Chondrocyte (in vitro differentiated cells): ENCODE data around the gene FBXL20. TPM values are rescaled to one million over a fixed set of nuclear protein-coding genes. Genes with fewer than 3 reads are reported as not detected.

ENCODE experiments used
- DNase-seq: peaks from one replicate; pipeline ENCODE4 v3.0.0; 2021; ENCODE audit warnings: mixed read lengths, low spot score
- H3K27ac Mint-ChIP-seq: one replicate; pipeline ENCODE4 v1.8.0; 2021; ENCODE audit warnings: mild to moderate bottlenecking, moderate library complexity, mixed read lengths; ENCODE audit not compliant: unreplicated experiment
- H3K27me3 Mint-ChIP-seq: 2 replicates; pipeline ENCODE4 v1.8.0; 2021; ENCODE audit warnings: low read depth, mixed read lengths
- H3K36me3 Mint-ChIP-seq: 2 replicates; pipeline ENCODE4 v1.8.0; 2021; ENCODE audit warnings: low read depth, mixed read lengths
- H3K4me1 Mint-ChIP-seq: 2 replicates; pipeline ENCODE4 v1.8.0; 2021; ENCODE audit warnings: low read depth, mild to moderate bottlenecking, mixed read lengths
- H3K4me3 Mint-ChIP-seq: one replicate; pipeline ENCODE4 v1.8.0; 2021; ENCODE audit warnings: mild to moderate bottlenecking, moderate library complexity, mixed read lengths; ENCODE audit not compliant: unreplicated experiment
- H3K9me3 Mint-ChIP-seq: 2 replicates; pipeline ENCODE4 v1.8.0; 2021; ENCODE audit warnings: low read depth, mixed read lengths
- total RNA-seq: library from RNA; stranded (reverse); gene quantifications from 3 replicates; pipeline ENCODE4 v1.2.1, GENCODE V29; 2021
- TF ChIP-seq, protein P1 (sequence below): fragments of 200-600 bp; sonication (generic); IDR thresholded peaks from 2 replicates; pipeline ENCODE4 v1.5.0; 2021; ENCODE audit warnings: antibody characterized with exemption, mild to moderate bottlenecking, moderate library complexity

Gene FBXL20
- total RNA-seq, 1 donor from 2014 or later = 21.8 TPM

DNA sequence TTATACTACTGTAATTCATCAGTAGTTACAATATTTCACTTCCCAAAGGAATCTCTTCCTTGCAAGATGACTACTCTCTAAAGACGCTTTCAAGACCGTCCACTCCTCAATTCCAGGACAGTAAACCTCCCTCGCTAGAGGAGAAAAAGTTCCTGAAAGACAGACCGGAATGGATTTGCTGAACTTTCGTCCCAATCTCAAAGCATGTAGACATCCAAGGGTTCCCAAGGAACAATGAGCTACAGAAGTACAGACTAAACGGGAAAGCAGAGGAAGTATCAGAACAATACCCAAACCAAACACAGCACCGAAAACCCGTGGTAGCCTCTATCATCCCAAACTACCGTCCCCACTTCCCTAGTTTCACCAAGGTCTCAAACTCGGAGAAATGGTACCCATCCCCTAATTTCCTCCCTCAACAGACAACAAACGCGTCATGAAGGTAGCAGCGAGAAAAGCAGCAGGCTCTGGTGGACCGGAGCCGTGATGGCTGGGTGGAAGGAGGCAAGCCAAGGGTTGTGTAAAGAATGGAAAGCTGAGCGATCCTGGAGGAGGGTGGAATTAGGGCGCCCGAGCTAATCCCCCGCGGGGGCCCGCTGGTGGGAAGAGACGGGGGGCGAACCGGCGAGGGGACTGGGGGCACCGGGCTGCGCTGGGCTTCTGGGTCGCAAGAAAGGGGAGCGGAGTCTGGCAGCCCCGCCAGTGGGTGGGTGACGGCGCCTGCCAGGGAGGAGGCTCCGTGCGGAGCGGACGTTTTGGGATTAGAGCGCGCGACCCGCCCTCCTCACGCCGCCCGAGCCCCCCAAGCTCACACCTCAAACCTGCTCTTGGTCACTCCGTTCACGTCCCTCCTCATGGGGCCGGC is 647 bp downstream of the FBXL20 start:
- DNase-seq = no peak
- H3K36me3 Mint-ChIP-seq = no peaks in the 10 kb centered on the region
- peaks cover 36% of the 10 kb centered on the region for H3K4me1 Mint-ChIP-seq
- TF ChIP-seq, protein P1, sequence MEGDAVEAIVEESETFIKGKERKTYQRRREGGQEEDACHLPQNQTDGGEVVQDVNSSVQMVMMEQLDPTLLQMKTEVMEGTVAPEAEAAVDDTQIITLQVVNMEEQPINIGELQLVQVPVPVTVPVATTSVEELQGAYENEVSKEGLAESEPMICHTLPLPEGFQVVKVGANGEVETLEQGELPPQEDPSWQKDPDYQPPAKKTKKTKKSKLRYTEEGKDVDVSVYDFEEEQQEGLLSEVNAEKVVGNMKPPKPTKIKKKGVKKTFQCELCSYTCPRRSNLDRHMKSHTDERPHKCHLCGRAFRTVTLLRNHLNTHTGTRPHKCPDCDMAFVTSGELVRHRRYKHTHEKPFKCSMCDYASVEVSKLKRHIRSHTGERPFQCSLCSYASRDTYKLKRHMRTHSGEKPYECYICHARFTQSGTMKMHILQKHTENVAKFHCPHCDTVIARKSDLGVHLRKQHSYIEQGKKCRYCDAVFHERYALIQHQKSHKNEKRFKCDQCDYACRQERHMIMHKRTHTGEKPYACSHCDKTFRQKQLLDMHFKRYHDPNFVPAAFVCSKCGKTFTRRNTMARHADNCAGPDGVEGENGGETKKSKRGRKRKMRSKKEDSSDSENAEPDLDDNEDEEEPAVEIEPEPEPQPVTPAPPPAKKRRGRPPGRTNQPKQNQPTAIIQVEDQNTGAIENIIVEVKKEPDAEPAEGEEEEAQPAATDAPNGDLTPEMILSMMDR = no peak
- H3K27ac Mint-ChIP-seq = peak overlapping the region; percentile 94
- H3K9me3 Mint-ChIP-seq = no peaks in the 10 kb centered on the region
- no peaks in the 10 kb centered on the region for H3K27me3 Mint-ChIP-seq
- peak overlapping the region; percentile 93 for H3K4me3 Mint-ChIP-seq

DNA sequence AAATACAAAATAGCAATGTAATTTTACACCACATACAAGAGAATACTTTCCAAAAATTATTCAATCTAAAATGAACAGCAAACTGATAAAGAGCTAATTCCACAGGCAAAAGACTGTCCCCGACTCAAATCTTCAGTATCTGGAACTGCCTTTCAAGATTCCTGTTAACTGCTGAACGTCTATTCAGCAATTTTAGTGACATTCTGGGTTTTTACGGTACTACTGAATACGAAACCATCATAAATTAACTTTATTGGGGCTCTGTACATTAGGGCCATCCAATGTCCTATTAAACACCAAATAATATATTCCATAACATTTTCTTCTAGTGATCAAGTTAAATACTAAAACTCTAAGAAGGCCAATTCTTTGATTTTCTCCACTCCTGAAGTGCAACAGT is 1.6 kb downstream of the FBXL20 start:
- TF ChIP-seq, protein P1 = no peak
- H3K36me3 Mint-ChIP-seq = no peaks in the 10 kb centered on the region
- no peak for DNase-seq
- H3K27me3 Mint-ChIP-seq = no peaks in the 10 kb centered on the region
- no peaks in the 10 kb centered on the region for H3K9me3 Mint-ChIP-seq
- peak overlapping the region; percentile 94 for H3K27ac Mint-ChIP-seq
- peaks cover 32% of the 10 kb centered on the region for H3K4me1 Mint-ChIP-seq
- H3K4me3 Mint-ChIP-seq = peak overlapping the region; percentile 93

DNA sequence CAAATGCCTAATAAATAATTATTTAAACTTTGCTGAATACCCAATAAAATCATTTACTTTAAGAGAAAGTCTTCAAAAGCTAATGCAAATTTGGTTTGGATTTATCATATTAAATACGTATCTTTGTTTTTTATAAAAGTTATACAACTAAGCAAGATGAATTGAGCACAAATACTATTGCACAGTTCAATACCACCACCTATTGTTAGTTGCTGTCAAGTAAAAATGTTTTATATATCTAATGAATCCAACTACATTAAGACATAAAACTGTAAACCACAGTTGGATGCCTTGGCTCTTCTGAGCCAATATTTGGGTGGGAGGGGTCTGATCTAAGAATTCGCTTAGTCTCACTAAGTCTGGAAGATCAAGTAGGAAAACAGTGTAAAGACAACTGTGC is 7.7 kb downstream of the FBXL20 start:
- Mint-ChIP-seq H3K27ac (peak overlapping the region; percentile 89), H3K27me3 (no peaks in the 10 kb centered on the region), H3K4me1 (peaks cover 20% of the 10 kb centered on the region), H3K36me3 (no peaks in the 10 kb centered on the region), H3K9me3 (no peaks in the 10 kb centered on the region), H3K4me3 (peak overlapping the region; percentile 54)
- no peak for DNase-seq
- TF ChIP-seq, protein P1 = peak; percentile 76

DNA sequence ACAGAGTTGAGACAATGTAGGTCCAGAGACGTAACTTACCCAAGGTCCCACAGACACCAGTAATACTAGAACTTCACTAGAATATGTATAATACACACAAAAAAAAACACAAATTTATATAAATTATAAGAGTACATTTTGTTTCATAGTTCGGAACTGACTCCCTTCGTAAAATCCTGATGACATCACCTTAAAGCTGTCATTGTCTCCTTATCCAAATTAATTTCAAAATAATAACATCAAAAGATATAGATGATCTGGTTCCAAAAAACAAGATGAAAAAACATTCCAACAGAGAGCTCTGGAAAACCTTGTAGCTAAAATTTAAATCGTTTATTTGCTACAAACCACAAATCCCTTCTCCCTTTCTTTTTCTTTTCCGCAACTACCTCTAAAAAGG is 10.0 kb downstream of the FBXL20 start:
- Mint-ChIP-seq H3K4me1 (peaks cover 17% of the 10 kb centered on the region), H3K27ac (no peak overlapping the region), H3K36me3 (no peaks in the 10 kb centered on the region), H3K4me3 (no peak overlapping the region), H3K27me3 (no peaks in the 10 kb centered on the region), H3K9me3 (no peaks in the 10 kb centered on the region)
- no peak for DNase-seq
- TF ChIP-seq, protein P1 = no peak

DNA sequence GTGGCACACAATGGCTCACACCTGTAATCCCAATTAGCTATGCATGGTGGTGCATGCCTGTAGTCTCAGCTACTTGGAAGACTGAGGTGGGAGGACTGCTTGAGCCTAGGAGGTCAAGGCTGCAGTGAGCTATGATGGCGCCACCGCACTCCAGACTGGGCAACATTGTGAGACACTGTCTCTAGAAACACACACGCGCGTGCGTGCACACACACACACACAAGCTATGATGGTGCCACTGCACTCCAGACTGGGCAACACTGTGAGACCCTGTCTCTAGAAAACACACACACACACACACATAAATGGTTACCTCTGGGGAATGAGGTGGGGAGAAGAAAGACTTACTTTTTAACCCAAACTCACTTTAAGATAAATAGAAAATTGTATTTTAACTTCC is 16.4 kb downstream of the FBXL20 start:
- no peaks in the 10 kb centered on the region for H3K27me3 Mint-ChIP-seq
- H3K9me3 Mint-ChIP-seq = no peaks in the 10 kb centered on the region
- no peak overlapping the region for H3K4me3 Mint-ChIP-seq
- DNase-seq = no peak
- peaks cover 3% of the 10 kb centered on the region for H3K4me1 Mint-ChIP-seq
- H3K36me3 Mint-ChIP-seq = no peaks in the 10 kb centered on the region
- no peak overlapping the region for H3K27ac Mint-ChIP-seq
- TF ChIP-seq, protein P1 = no peak
